CD14-positive monocyte (primary cell): ENCODE results near the gene PIGL. TPM values are rescaled to one million over a fixed set of nuclear protein-coding genes. Genes with fewer than 3 reads are reported as not detected.
A peak's percentile ranks its signal among the peaks of the same experiment; 100 is the strongest.
"Not testable (repeated sequence)": the region's sequence is repeated elsewhere in the genome, so short reads cannot be mapped to it uniquely, and the experiment has no call there.

Experiments used
- DNase-seq, 3 donors: peaks; one replicate each; pipeline ENCODE4 v3.0.0-alpha.2; 2011 to 2022
- H2AFZ ChIP-seq: 2 replicates; pipeline ENCODE4 v1.6.0; 2012; ENCODE audit warnings: mild to moderate bottlenecking, low read depth, low read length, inconsistent platforms; ENCODE audit not compliant: insufficient read depth, poor library complexity, severe bottlenecking
- H3K27ac ChIP-seq, 2 donors: 1 replicate in 1 of 2; 2 replicates in 1 of 2; pipeline ENCODE4 v1.5.1; 2012 to 2013; ENCODE audit warnings: low read length in 2 of 2, control low read depth in 1 of 2, inconsistent platforms in 1 of 2, low read depth in 1 of 2, mild to moderate bottlenecking in 1 of 2
- H3K27me3 ChIP-seq, 2 donors: one replicate each; pipeline versions ENCODE4 v1.6.0 to v1.6.1; 2011 to 2013; ENCODE audit warnings: low read length in 2 of 2; ENCODE audit not compliant: control insufficient read depth in 2 of 2, insufficient read depth in 2 of 2
- H3K36me3 ChIP-seq, 2 donors: replicated peaks in 1 of 2; 1 replicate in 1 of 2; 2 replicates in 1 of 2; pipeline versions ENCODE4 v1.5.1 to v1.6.1; 2012 to 2013; ENCODE audit warnings: low read length in 2 of 2, control low read depth in 1 of 2, inconsistent platforms in 1 of 2, mild to moderate bottlenecking in 1 of 2; ENCODE audit not compliant: insufficient read depth in 2 of 2, control insufficient read depth in 1 of 2
- H3K4me1 ChIP-seq, 2 donors: 1 replicate in 1 of 2; 2 replicates in 1 of 2; pipeline versions ENCODE4 v1.5.1 to v1.6.1; 2012 to 2013; ENCODE audit warnings: low read length in 2 of 2, control low read depth in 1 of 2, inconsistent platforms in 1 of 2, mild to moderate bottlenecking in 1 of 2, moderate library complexity in 1 of 2; ENCODE audit not compliant: insufficient read depth in 2 of 2, control insufficient read depth in 1 of 2
- H3K4me2 ChIP-seq: replicated peaks from 2 replicates; pipeline ENCODE3; 2012; ENCODE audit warnings: low read length, moderate library complexity, mild to moderate bottlenecking; ENCODE audit not compliant: poor library complexity, severe bottlenecking; ENCODE audit errors: extremely low read depth
- H3K4me3 ChIP-seq, 3 experiments: fragments of 200-600 bp in 1 of 3; sonication (generic) in 1 of 3; replicated peaks in 1 of 3; 1 replicate in 2 of 3; 2 replicates in 1 of 3; pipeline ENCODE4 v1.5.1; 2011 to 2013; ENCODE audit warnings: low read length in 3 of 3, mild to moderate bottlenecking in 3 of 3, control low read depth in 2 of 3, low read depth in 2 of 3, inconsistent platforms in 1 of 3, moderate library complexity in 1 of 3
- H3K79me2 ChIP-seq: 2 replicates; pipeline ENCODE4 v1.6.0; 2012; ENCODE audit warnings: mild to moderate bottlenecking, control low read depth, inconsistent platforms, low read length, moderate library complexity; ENCODE audit not compliant: insufficient read depth
- H3K9ac ChIP-seq: 2 replicates; pipeline ENCODE4 v1.6.0; 2017; ENCODE audit warnings: low read length, mild to moderate bottlenecking; ENCODE audit not compliant: insufficient read depth, poor library complexity, severe bottlenecking
- H3K9me3 ChIP-seq, 2 donors: replicated peaks in 1 of 2; 1 replicate in 1 of 2; 2 replicates in 1 of 2; pipeline versions ENCODE4 v1.5.1 to v1.6.1; 2012 to 2013; ENCODE audit warnings: low read length in 2 of 2, control low read depth in 1 of 2; ENCODE audit not compliant: control insufficient read depth in 1 of 2, insufficient read depth in 1 of 2
- H4K20me1 ChIP-seq: 2 replicates; pipeline ENCODE4 v1.6.0; 2012; ENCODE audit warnings: mild to moderate bottlenecking, low read length, control low read depth, moderate library complexity; ENCODE audit not compliant: insufficient read depth
- H3K27ac Mint-ChIP-seq, 7 donors: one replicate each; pipeline ENCODE4 v1.8.0; 2020; ENCODE audit warnings: mild to moderate bottlenecking in 7 of 7, mixed read lengths in 7 of 7, moderate library complexity in 6 of 7, inconsistent platforms in 2 of 7
- H3K27me3 Mint-ChIP-seq, 3 donors: one replicate each; pipeline ENCODE4 v1.8.0; 2021 to 2022; ENCODE audit warnings: low read depth in 3 of 3, mild to moderate bottlenecking in 3 of 3, mixed read lengths in 3 of 3, moderate library complexity in 3 of 3, inconsistent platforms in 1 of 3
- H3K36me3 Mint-ChIP-seq, 2 donors: one replicate each; pipeline ENCODE4 v1.8.0; 2020; ENCODE audit warnings: mixed read lengths in 2 of 2, inconsistent platforms in 1 of 2, mild to moderate bottlenecking in 1 of 2
- H3K4me1 Mint-ChIP-seq: one replicate; pipeline ENCODE4 v1.8.0; 2020; ENCODE audit warnings: mild to moderate bottlenecking, mixed read lengths
- H3K4me3 Mint-ChIP-seq, 2 donors: one replicate each; pipeline ENCODE4 v1.8.0; 2020; ENCODE audit warnings: mild to moderate bottlenecking in 2 of 2, mixed read lengths in 2 of 2, moderate library complexity in 1 of 2
- H3K9me3 Mint-ChIP-seq, 7 donors: one replicate each; pipeline ENCODE4 v1.8.0; 2020 to 2022; ENCODE audit warnings: mixed read lengths in 7 of 7, mild to moderate bottlenecking in 6 of 7, moderate library complexity in 6 of 7, inconsistent platforms in 2 of 7
- CTCF ChIP-seq: fragments of 200-600 bp; IDR thresholded peaks from one replicate; pipeline ENCODE4 v1.8.0; 2022; ENCODE audit warnings: antibody characterized with exemption, mild to moderate bottlenecking
- WGBS: methylation state at CpG from one replicate; pipeline ENCODE4 v1.1.5; 2013; ENCODE audit warnings: missing lambda C conversion rate; ENCODE audit not compliant: insufficient coverage; 5-methylcytosine and 5-hydroxymethylcytosine counted together
- intact Hi-C, 2 donors: fragments of 100-400 bp; cut with micrococcal nuclease; formaldehyde crosslinking; loops; one replicate each; pipeline versions ENCODE4 v1.15.0 to v1.15.1; 2023
- polyA plus RNA-seq, 3 donors: library from polyadenylated mRNA; depleted of rRNA in 1 of 3; unstranded in 2 of 3; stranded (reverse) in 1 of 3; fragments of 300-500 nt in 2 of 3; fragments of >200 nt in 1 of 3; fragmentation: Illumina TruSeq in 2 of 3; gene quantifications; 1 replicate in 2 of 3; 2 replicates in 1 of 3; pipeline ENCODE4 v1.2.3, GENCODE V29; 2012 to 2021

Gene PIGL
- polyA plus RNA-seq, 3 donors, result 3.6 to 44.2 (median 4.0) TPM

- no CpG with 5 or more reads among the region's 1 CpG for WGBS
- H3K36me3 Mint-ChIP-seq, result peaks cover 33 to 43% of the 10 kb centered on the region in 2 donors
- no peak overlapping the region for H3K4me3 ChIP-seq
Measured at GRCh38 chr17:16197276-16197675, 19.7 kb upstream of the PIGL start.

GRCh38 chr17:16199093-16199492, 17.9 kb upstream of the PIGL start:
- H3K9ac ChIP-seq, result no peak overlapping the region
- peak overlapping the region; percentile 19 for H3K4me2 ChIP-seq
- no peaks in the 10 kb centered on the region for H3K9me3 Mint-ChIP-seq
- H3K4me3 ChIP-seq, result peak overlapping the region in 1 of 3 experiments; percentile 21
- intact Hi-C loops, result no loop called here
- peak overlapping the region; percentile 53 to 67 for H3K4me3 Mint-ChIP-seq
- no peak for TF ChIP-seq CTCF
- H3K27ac ChIP-seq, result peak overlapping the region in 1 of 2 donors; percentile 64
- peaks cover 14 to 21% of the 10 kb centered on the region in 2 donors for H3K4me1 ChIP-seq
- peaks cover 86% of the 10 kb centered on the region for H4K20me1 ChIP-seq
- H3K27me3 Mint-ChIP-seq, result peaks cover 0 to 2% (median 0%) of the 10 kb centered on the region in 3 donors
- peaks cover 83% of the 10 kb centered on the region for H3K79me2 ChIP-seq
- peak; percentile 14 to 31 (median 27) for DNase-seq
- H3K4me1 Mint-ChIP-seq, result peaks cover 33% of the 10 kb centered on the region
- 0% methylated on average over 2 of the region's 6 CpGs for WGBS
- H3K36me3 Mint-ChIP-seq, result peaks cover 18 to 26% of the 10 kb centered on the region in 2 donors
- H2AFZ ChIP-seq, result no peak overlapping the region
- peaks cover 11 to 13% of the 10 kb centered on the region in 2 donors for H3K36me3 ChIP-seq
- peak overlapping the region; percentile 58 to 88 (median 80) for H3K27ac Mint-ChIP-seq
- H3K9me3 ChIP-seq, result no peaks in the 10 kb centered on the region
- H3K27me3 ChIP-seq, result no peaks in the 10 kb centered on the region

More at GRCh38 chr17:16197276-16197675, 19.7 kb upstream of the PIGL start:
- Mint-ChIP-seq H3K27ac (peak overlapping the region in 1 of 7 donors; percentile 67), H3K9me3 (peaks cover 0 to 2% (median 0%) of the 10 kb centered on the region in 7 donors), H3K4me3 (no peak overlapping the region), H3K27me3 (peaks cover 0 to 2% (median 0%) of the 10 kb centered on the region in 3 donors), H3K4me1 (peaks cover 22% of the 10 kb centered on the region)
- Histone ChIP-seq H3K4me1 (peaks cover 14 to 21% of the 10 kb centered on the region in 2 donors), H4K20me1 (peaks cover 73% of the 10 kb centered on the region), H3K79me2 (peaks cover 69% of the 10 kb centered on the region), H3K9me3 (no peaks in the 10 kb centered on the region), H3K36me3 (peaks cover 25 to 30% of the 10 kb centered on the region in 2 donors), H3K4me2 (no peak overlapping the region), H3K27me3 (no peaks in the 10 kb centered on the region), H3K27ac (no peak overlapping the region), H3K9ac (no peak overlapping the region), H2AFZ (no peak overlapping the region)
- TF ChIP-seq CTCF, result no peak
- DNase-seq, result no peak
- intact Hi-C loops, result no loop called here

GRCh38 chr17:16201693-16202131, 15.3 kb upstream of the PIGL start:
- Mint-ChIP-seq H3K27ac (peak overlapping the region in 3 of 7 donors; percentile 39 to 58 (median 57)), H3K36me3 (peaks cover 10 to 22% of the 10 kb centered on the region in 2 donors), H3K4me1 (peaks cover 41% of the 10 kb centered on the region)
- H2AFZ ChIP-seq, H3K27ac ChIP-seq, H3K9me3 Mint-ChIP-seq, H3K27me3 ChIP-seq, H3K9ac ChIP-seq, H3K4me3 ChIP-seq, H3K9me3 ChIP-seq, H3K4me2 ChIP-seq, H3K27me3 Mint-ChIP-seq, H3K36me3 ChIP-seq, DNase-seq, intact Hi-C loops, H3K4me3 Mint-ChIP-seq: not testable (repeated sequence)
- peaks cover 14 to 21% of the 10 kb centered on the region in 2 donors for H3K4me1 ChIP-seq
- H3K79me2 ChIP-seq, result peaks cover 96% of the 10 kb centered on the region
- peaks cover 96% of the 10 kb centered on the region for H4K20me1 ChIP-seq
- 99% methylated on average over 8 of the region's 13 CpGs for WGBS
